Erythroblast (primary cell): ENCODE measurements around the gene CACNA1C.

Experiments
- DNase-seq, 2 experiments: peaks; one replicate each; lab custom pipeline; 2025; lab: John Stamatoyannopoulos, UW
- GATA1 ChIP-seq: IDR thresholded peaks from 2 replicates; pipeline ENCODE4 v1.6.1; 2011; ENCODE audit warnings: low read depth, mild to moderate bottlenecking, control low read depth, low read length, moderate library complexity
- POLR2A ChIP-seq: IDR thresholded peaks from 2 replicates; pipeline ENCODE4 v1.6.1; 2011; ENCODE audit warnings: mild to moderate bottlenecking, low read length

Gene CACNA1C

DNA sequence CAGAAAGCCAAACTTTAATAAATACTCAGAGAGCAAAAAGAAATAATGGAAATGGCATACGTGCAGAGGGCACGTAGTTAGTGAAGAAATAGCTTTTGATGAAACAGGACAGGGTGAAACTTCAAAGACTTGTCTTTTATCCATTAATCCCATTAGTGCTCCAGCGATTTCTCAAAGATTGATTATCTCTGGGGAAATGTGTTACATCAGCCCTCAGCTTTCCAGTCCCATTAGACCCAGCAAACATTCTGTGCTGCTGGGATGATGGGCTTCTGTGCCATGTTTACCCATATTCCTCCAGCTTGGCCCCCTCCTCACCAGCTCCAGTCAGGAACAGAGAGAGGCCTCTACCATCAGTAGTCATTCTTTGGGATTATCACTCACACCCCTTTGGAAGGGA, 113.1 kb downstream of the CACNA1C start:
- DNase-seq, result no peak
- TF ChIP-seq GATA1, result no peak

DNA sequence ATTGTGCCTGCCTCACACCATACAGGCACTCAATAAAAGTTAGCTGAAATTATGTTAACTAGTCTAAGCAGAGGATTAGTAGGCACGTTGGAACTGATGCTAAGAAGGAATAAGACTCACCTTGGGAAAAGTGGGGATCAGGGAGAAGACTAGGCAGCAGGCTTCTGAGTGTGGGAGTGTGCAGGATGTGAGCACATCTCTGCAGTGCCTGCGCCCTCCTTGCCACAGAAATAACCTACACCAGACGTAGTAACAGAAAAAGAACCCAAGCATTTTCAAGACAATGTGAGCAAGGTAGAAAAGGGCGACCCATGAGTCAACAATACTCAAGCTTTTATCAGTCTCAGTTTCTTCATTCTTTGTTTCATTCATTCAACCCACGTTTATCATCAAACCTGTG, 113.9 kb downstream of the CACNA1C start:
- no peak for TF ChIP-seq POLR2A
- no peak for TF ChIP-seq GATA1
- DNase-seq, result no peak

DNA sequence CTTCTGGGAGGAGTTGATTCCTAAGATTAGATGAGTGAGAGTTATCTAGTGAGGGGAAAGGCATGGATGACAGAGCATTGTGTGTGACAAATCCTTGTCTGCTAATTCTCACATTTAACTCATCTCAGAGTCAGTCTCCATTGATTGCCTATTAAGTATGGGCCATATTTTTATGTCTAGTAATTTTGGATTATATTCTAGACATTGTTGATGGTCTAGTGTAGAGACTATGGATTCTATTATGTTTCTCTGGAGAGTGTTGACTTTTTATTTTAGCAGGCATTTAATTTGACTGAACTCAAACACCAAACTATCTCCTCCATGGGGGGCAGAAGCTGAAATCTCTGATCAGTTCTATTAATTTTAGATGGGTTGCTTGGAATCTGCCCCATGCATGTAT, 114.4 kb downstream of the CACNA1C start:
- TF ChIP-seq GATA1, result no peak
- no peak for TF ChIP-seq POLR2A
- DNase-seq, result no peak

DNA sequence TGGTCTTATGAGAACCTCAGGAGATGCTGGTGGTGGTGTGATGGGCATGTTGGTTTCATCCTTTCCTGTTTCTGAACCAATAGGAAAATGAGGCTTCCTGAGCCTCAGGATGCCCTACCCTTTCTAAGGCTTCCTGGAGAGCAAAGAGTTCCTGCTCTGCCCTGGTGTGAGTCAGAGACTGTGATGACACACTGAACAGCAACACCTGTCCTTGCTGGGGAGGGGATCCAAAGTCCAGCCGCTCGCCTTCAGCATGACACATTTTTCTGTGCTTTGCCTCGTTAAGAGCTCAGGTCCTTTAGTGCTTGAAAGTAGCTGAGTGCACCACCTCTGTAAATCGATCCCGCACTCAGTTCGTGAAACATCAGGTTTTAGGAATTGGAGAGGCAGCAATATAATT, 116.0 kb downstream of the CACNA1C start:
- DNase-seq, result no peak
- no peak for TF ChIP-seq GATA1
- no peak for TF ChIP-seq POLR2A

DNA sequence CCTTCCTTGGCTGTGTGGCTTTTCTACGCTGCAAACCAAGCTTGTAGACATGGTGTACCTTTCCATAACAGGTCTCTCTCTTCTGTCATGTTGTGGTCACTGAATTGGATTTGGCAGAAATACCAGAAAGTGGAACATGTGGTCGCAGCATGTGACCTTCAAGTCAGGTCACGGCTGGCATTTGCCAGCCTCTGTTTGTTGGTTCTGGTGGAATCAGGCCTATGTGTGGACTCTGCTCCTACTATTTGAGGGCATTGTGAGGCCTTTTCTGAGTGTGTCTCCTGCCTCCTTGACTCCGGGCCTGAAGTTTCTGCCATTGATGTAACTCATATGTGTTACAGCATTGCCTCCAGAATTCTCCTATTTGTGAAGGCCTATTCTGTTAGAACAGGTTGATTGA, 116.7 kb downstream of the CACNA1C start:
- TF ChIP-seq POLR2A, result no peak
- TF ChIP-seq GATA1, result no peak
- DNase-seq, result no peak

GRCh38 chr12:2169940-2170339, 117.2 kb downstream of the CACNA1C start:
- no peak for DNase-seq
- TF ChIP-seq POLR2A (no peak), GATA1 (no peak)

GRCh38 chr12:2170376-2170775, 117.6 kb downstream of the CACNA1C start:
- DNase-seq, result no peak
- no peak for TF ChIP-seq GATA1
- no peak for TF ChIP-seq POLR2A

DNA sequence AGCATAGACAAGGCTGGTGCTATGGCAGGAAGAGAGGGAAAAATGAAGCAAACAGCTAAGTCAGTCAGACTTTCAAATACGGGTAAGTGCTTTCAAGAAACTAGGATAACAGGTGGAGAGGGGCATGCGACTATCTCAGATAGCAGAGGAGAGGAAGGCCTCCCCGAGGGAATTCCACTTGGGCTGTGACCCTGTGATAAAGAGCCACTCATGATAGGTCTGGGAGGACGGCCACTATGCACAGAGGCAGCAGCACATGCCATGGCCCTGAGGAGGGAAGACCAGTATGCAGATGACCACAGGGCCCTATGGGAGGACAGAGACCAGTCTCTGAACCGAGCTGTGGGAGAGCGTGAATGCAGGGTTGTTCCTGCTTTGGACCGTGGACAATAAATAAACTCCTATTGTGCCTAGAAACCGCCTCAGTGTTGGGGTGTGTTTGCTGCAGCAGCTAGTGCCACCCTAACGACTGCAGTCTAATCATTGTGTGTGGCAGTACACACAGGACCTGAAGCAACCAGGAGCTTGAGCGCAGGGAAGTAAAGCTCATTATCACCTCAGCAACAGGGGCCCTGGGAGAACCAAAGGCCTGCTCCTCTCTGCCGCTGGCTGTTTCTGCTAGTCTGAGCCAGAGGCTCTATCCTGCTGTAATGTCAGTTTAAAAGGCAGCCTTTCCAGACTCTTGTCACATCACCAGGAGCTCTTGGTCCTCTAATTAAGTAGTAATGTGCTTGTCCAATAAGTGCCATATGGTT, 119.1 kb downstream of the CACNA1C start:
- DNase-seq, result no peak
- TF ChIP-seq GATA1, result no peak
- TF ChIP-seq POLR2A, result no peak

DNA sequence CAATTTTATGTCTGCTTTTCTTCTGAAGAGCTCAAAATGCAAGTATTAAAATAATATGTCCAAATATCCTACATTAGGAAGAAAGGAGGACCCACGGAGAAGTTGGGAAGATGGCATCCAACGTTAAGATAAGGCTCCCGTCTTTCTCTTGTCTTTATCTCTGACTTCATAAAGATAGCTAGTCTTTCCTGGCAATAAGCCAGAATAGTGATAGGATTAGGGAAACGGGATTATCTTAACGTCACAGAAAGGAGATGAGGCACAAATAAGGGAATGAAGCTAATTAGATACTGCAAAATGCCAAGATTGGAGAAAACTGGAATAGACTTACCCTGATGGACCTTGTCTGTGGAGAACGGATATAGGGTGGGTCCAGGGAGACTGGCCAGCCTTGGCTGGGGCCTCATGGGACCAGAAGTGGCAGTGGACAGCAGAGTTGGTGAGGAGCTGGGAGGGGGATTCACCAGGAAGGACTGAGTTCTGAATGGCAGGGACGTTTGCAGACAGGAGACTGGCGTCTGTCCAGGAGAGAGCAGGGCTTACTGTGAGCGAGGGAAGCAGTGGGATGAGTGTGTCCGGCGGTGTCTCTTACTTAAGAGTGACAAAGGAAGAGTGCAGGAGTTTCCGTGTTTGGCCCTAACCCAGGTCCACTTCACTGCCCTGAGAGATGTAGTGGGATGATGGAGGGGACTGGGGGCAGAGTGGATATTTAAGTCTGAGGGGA, 119.9 kb downstream of the CACNA1C start:
- no peak for DNase-seq
- TF ChIP-seq POLR2A (no peak), GATA1 (no peak)

- DNase-seq, result no peak
- TF ChIP-seq GATA1, result no peak
Observed at GRCh38 chr12:2173971-2174370, 121.2 kb downstream of the CACNA1C start.

DNA sequence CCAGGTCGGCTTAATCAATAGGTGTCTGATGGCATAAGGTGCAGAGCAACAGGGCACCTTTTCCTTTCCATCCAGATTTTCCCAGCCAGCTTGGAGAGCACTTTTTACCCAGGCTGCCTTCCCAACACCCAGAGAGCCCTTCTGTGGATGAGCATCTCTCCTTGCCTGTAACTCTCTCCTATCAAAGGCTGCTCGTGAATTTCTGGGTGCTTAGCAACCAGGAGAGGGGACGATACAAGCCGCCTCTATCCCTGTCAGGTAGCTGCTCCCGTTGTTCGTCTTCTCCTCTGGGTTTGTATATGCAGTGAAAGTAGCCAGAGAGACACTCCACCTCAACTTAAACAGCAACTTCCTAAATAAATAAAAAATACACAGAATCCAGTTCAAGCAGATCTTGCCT, 124.2 kb downstream of the CACNA1C start:
- no peak for DNase-seq
- TF ChIP-seq GATA1 (no peak), POLR2A (no peak)

GRCh38 chr12:2177751-2178150, 125.0 kb downstream of the CACNA1C start:
- DNase-seq, result no peak
- no peak for TF ChIP-seq POLR2A
- TF ChIP-seq GATA1, result no peak

DNA sequence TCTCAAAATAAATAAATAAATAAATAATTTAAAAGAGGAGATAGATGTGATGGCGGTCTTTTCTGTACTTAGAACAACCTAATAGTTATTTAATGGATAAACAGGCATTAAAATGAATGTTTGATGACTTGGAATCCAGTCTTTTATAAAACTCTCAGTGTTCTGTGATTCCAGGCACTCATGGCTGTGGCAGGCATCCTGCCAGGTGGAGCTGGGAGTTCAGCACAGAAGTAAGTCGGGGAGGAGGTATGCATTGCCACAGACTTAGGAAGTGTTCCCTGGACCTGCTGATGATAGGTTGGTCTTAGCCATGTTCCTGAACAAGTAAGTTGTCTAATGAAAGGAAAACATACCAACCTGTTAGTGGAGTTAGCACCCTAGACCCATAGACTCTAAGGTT, 126.3 kb downstream of the CACNA1C start:
- DNase-seq, result no peak
- TF ChIP-seq POLR2A, result no peak
- TF ChIP-seq GATA1, result no peak

- DNase-seq, result no peak
- TF ChIP-seq GATA1 (no peak), POLR2A (no peak)
Observed at GRCh38 chr12:2179953-2180736, 127.4 kb downstream of the CACNA1C start.
